Spleen (tissue), 11 donors: ENCODE measurements around the gene ABCA3. TPM values are rescaled to one million over a fixed set of nuclear protein-coding genes. Genes with fewer than 3 reads are reported as not detected.
"Not testable (repeated sequence)": the region's sequence is repeated elsewhere in the genome, so short reads cannot be mapped to it uniquely, and the experiment has no call there.

ENCODE experiments used
- DNase-seq: peaks from one replicate; pipeline ENCODE4 v3.0.0-alpha.2; 2020
- H3K27ac ChIP-seq, 8 donors: fragments of 200-600 bp; sonication (generic) in 7 of 8; 1 replicate in 4 of 8; 2 replicates in 4 of 8; pipeline versions ENCODE4 v1.5.0 to v1.8.0; 2016 to 2021; ENCODE audit warnings: inconsistent platforms in 4 of 8, mild to moderate bottlenecking in 4 of 8, moderate library complexity in 1 of 8
- H3K27me3 ChIP-seq, 7 donors: fragments of 200-600 bp; sonication (generic) in 6 of 7; replicated peaks in 1 of 7; 1 replicate in 4 of 7; 2 replicates in 3 of 7; pipeline versions ENCODE4 v1.5.0 to v1.8.0; 2016 to 2021; ENCODE audit warnings: inconsistent platforms in 3 of 7, mild to moderate bottlenecking in 1 of 7
- H3K36me3 ChIP-seq, 6 donors: fragments of 200-600 bp; sonication (generic) in 5 of 6; 1 replicate in 4 of 6; 2 replicates in 2 of 6; pipeline versions ENCODE4 v1.5.0 to v1.8.0; 2016 to 2021; ENCODE audit warnings: inconsistent platforms in 2 of 6
- H3K4me1 ChIP-seq, 6 donors: fragments of 200-600 bp; sonication (generic) in 5 of 6; 1 replicate in 3 of 6; 2 replicates in 3 of 6; pipeline versions ENCODE4 v1.5.0 to v1.8.0; 2016 to 2021; ENCODE audit warnings: inconsistent platforms in 3 of 6
- H3K4me3 ChIP-seq, 8 donors: fragments of 200-600 bp; sonication (generic) in 7 of 8; 1 replicate in 4 of 8; 2 replicates in 4 of 8; pipeline versions ENCODE4 v1.5.0 to v1.8.0; 2016 to 2021; ENCODE audit warnings: inconsistent platforms in 4 of 8, mild to moderate bottlenecking in 4 of 8, moderate library complexity in 2 of 8
- H3K9me3 ChIP-seq, 8 donors: fragments of 200-600 bp; sonication (generic) in 7 of 8; 1 replicate in 4 of 8; 2 replicates in 4 of 8; pipeline versions ENCODE4 v1.5.0 to v1.8.0; 2016 to 2021; ENCODE audit warnings: inconsistent platforms in 4 of 8
- CTCF ChIP-seq, 11 experiments: fragments of 200-600 bp in 7 of 11; fragments of 450-650 bp in 4 of 11; sonication (generic) in 4 of 11; IDR thresholded peaks in 8 of 11; conservative IDR thresholded peaks in 3 of 11; 1 replicate in 7 of 11; 2 replicates in 4 of 11; pipeline versions ENCODE4 v1.4.0 to v1.8.0; 2016 to 2021; ENCODE audit warnings: antibody characterized with exemption in 11 of 11, inconsistent platforms in 4 of 11, mild to moderate bottlenecking in 1 of 11
- POLR2A ChIP-seq, 3 donors: fragments of 450-650 bp; IDR thresholded peaks; one replicate each; pipeline ENCODE4 v1.5.1; 2017; ENCODE audit warnings: antibody characterized with exemption in 3 of 3, mild to moderate bottlenecking in 1 of 3
- POLR2AphosphoS5 ChIP-seq, 3 donors: sonication (generic); formaldehyde crosslinking; IDR thresholded peaks; one replicate each; pipeline ENCODE4 v1.5.1; 2017; ENCODE audit warnings: antibody characterized with exemption in 3 of 3
- WGBS, 5 donors: extraction: QIAGEN DNeasy Blood & Tissue Kit in 3 of 5; methylation state at CpG; one replicate each; pipeline versions ENCODE4 v1.1.5 to v1.1.7; 2013 to 2018; 5-methylcytosine and 5-hydroxymethylcytosine counted together
- intact Hi-C: fragments of 100-400 bp; cut with DNase I; formaldehyde crosslinking; loops from one replicate; pipeline ENCODE4 v1.15.0; 2023; ENCODE audit warnings: low total_unique reads
- polyA plus RNA-seq, 3 donors: library from polyadenylated mRNA; stranded (reverse); fragments of 200-250 nt; gene quantifications; one replicate each; pipeline ENCODE4 v1.2.1, GENCODE V29; 2013
- total RNA-seq, 7 donors: library from RNA; depleted of rRNA in 3 of 7; stranded (reverse); fragments of >200 nt in 3 of 7; fragmentation: NEBNext Ultra II Directional in 4 of 7; extraction: Animal tissue kit (Norgen Biotek cat#: 25700) in 4 of 7; gene quantifications; one replicate each; pipeline versions ENCODE4 v1.1.0 to v1.2.1, GENCODE V29; 2016 to 2021
- donor health status: healthy with polysubstance abuse.
- donor health status: DM: no; HTN: no; CAD: no; lungs with moderate emphysema.
- donor health status: DM: no; HTN: no; CAD: no.
- donor health status: Bipolar disorder and iron deficiency.
- donor health status: healthy.
- donor health status: DM: no; HTN: no; CAD: no.
- donor health status: DM: yes; HTN: yes; CAD: no.

Gene ABCA3
- total and polyA plus RNA-seq, 10 donors = 2.5 to 12.6 (median 6.8) TPM

GRCh38 chr16:2386990-2387389 is 46.5 kb upstream of the ABCA3 start:
- Histone ChIP-seq H3K9me3 (peaks cover 0 to 18% (median 12%) of the 10 kb centered on the region in 8 donors), H3K36me3 (no peaks in the 10 kb centered on the region), H3K4me3 (no peak overlapping the region), H3K27ac (no peak overlapping the region), H3K27me3 (no peaks in the 10 kb centered on the region), H3K4me1 (no peaks in the 10 kb centered on the region)
- no peak for TF ChIP-seq CTCF (IDR thresholded peaks at IDR 0.05 in 8 of 11, conservative IDR thresholded peaks at IDR 0.05 in 3 of 11)
- no peak for TF ChIP-seq POLR2AphosphoS5 (IDR thresholded peaks at IDR 0.05)
- no peak for TF ChIP-seq POLR2A (IDR thresholded peaks at IDR 0.05)
- WGBS, 5 donors = 64 to 79% (median 74%) methylated on average over 3 of the region's 3 CpGs
- DNase-seq = no peak
- intact Hi-C loops = no loop called here

DNA sequence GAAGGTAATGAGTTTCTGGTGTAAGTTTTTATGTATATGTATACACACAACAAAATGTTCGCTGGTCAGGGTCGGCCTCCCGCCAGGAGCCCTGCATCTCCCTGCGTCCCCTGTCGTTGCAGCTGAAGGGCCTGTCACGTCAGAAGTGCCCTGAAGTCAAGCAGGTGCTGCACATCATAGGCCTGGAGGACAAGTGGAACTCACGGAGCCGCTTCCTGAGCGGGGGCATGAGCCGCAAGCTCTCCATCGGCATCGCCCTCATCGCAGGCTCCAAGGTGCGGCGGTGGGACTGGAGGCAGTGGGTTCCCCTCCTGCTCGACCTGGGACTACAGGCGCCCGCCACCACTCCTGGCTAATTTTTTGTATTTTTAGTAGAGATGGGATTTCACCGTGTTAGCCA is 45.5 kb upstream of the ABCA3 start:
- WGBS, 5 donors = 83 to 89% (median 86%) methylated on average over 11 to 19 of the region's 19 CpGs
- H3K27me3 ChIP-seq, DNase-seq, H3K4me1 ChIP-seq, H3K36me3 ChIP-seq, H3K27ac ChIP-seq, H3K4me3 ChIP-seq, intact Hi-C loops: not testable (repeated sequence)
- H3K9me3 ChIP-seq = peaks cover 0 to 18% (median 12%) of the 10 kb centered on the region in 8 donors

- TF ChIP-seq POLR2A (IDR thresholded peaks at IDR 0.05) (no peak), CTCF (IDR thresholded peaks at IDR 0.05 in 8 of 11, conservative IDR thresholded peaks at IDR 0.05 in 3 of 11) (no peak), POLR2AphosphoS5 (IDR thresholded peaks at IDR 0.05) (no peak)
- Histone ChIP-seq H3K4me1 (no peaks in the 10 kb centered on the region), H3K4me3 (no peak overlapping the region), H3K36me3 (no peaks in the 10 kb centered on the region), H3K27ac (no peak overlapping the region), H3K9me3 (peaks cover 0 to 18% (median 12%) of the 10 kb centered on the region in 8 donors), H3K27me3 (no peaks in the 10 kb centered on the region)
- 64 to 76% (median 70%) methylated on average over 3 of the region's 3 CpGs for WGBS, 5 donors
- intact Hi-C loops = no loop called here
- DNase-seq = no peak
These were observed 44.8 kb upstream of the ABCA3 start for GRCh38 chr16:2385190-2385836.

GRCh38 chr16:2384426-2384825 is 43.9 kb upstream of the ABCA3 start:
- no peaks in the 10 kb centered on the region for H3K27me3 ChIP-seq
- WGBS, 5 donors = 28 to 65% (median 33%) methylated on average over 2 of the region's 2 CpGs
- H3K27ac ChIP-seq = no peak overlapping the region
- no peaks in the 10 kb centered on the region for H3K36me3 ChIP-seq
- intact Hi-C loops = no loop called here
- TF ChIP-seq POLR2AphosphoS5 (IDR thresholded peaks at IDR 0.05) = no peak
- TF ChIP-seq CTCF (IDR thresholded peaks at IDR 0.05 in 8 of 11, conservative IDR thresholded peaks at IDR 0.05 in 3 of 11) = no peak
- TF ChIP-seq POLR2A (IDR thresholded peaks at IDR 0.05) = no peak
- H3K9me3 ChIP-seq = peaks cover 0 to 14% (median 11%) of the 10 kb centered on the region in 8 donors
- H3K4me1 ChIP-seq = no peaks in the 10 kb centered on the region
- no peak for DNase-seq
- no peak overlapping the region for H3K4me3 ChIP-seq
